ENCODE data around the gene ENHO.
A peak's percentile ranks its signal among the peaks of the same experiment; 100 is the strongest.

The ENHO gene

DNA sequence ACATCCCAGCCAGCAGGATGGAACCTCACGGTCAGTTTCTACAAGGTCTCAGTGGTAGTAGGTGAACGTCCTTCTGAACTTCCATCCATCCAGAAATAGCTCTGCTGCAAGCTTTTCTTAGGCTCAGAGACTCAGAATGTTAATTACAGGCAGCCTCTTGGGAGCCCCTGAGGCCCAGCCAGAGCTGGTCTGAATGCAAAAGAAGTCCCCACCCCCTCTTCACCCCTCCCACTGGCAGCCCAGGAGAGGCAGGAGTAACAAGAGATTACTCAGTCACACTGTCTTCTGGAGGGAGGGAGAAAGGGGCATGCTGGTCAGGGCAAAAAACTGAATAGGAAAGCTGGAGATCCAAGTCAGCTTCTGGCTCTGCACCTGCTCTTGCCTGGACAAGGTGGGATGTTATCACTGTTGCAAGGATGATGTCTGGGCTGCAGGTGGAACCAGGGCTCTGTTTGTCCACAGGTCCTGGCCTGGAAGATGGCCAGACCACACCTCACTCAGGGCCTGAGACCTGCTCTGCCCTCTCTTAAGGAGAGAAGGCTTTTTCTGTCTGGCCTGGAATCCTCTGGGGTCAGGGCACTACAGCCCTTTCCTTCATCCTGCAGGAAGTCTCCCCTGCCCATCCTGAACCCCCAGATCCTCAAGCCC lies 9.1 kb downstream of the ENHO start:
- DNase-seq = no peak

DNA sequence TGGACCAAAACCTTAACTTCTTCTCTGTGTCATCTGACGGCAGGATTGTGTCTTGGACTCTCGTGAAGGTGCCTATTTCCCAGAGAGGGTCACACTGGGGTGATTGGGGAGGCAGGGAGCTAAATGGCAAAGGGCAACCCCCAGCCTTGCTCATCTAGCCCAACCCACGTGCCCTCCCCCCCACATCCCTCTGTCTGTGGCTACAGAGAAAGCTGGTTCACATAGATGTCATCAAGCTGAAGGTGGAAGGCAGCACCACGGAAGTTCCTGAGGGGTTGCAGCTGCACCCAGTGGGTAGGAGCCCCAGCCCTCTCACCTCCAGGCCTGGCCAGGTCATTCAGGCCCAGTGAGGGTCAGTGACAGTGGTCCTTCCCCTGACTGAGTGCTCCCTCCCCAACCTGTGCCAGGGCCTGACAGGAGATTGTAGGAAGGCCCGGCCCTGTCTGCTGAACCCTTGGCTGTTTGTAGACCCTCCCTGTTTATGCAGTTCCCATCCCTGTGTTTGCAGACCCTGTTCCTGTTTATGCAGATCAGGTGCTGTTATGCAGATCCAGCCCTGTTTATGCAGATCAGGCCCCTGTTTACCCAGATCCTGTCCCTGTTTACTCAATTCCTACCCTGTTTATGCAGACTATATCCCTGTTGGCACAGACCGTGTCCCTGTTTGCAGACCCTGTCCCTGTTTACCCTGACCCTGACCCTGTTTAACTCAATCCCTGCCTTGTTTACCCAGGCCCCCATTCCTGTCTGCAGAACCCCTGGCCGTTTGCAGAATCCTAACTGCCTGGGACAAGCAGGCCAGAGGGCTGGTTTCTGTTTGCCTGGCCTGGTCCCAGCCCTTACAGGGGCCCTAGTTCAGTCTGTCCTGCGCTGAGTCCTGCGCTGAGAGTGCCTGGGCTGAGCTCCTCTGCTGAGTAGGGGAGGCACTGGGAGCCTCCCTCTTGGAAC lies 10.4 kb downstream of the ENHO start:
- in situ Hi-C loops (cut with HindIII; ENCODE audit: low pct_ligation_motif_present, low pct_unique_long_range_greater_than_20kb, low sequenced_read_pairs) = no loop called here
- no peak for DNase-seq

More for the DNA sequence above, 9.1 kb downstream of the ENHO start:
- in situ Hi-C loops (cut with HindIII; ENCODE audit: low pct_ligation_motif_present, low pct_unique_long_range_greater_than_20kb, low sequenced_read_pairs) = no loop called here

DNA sequence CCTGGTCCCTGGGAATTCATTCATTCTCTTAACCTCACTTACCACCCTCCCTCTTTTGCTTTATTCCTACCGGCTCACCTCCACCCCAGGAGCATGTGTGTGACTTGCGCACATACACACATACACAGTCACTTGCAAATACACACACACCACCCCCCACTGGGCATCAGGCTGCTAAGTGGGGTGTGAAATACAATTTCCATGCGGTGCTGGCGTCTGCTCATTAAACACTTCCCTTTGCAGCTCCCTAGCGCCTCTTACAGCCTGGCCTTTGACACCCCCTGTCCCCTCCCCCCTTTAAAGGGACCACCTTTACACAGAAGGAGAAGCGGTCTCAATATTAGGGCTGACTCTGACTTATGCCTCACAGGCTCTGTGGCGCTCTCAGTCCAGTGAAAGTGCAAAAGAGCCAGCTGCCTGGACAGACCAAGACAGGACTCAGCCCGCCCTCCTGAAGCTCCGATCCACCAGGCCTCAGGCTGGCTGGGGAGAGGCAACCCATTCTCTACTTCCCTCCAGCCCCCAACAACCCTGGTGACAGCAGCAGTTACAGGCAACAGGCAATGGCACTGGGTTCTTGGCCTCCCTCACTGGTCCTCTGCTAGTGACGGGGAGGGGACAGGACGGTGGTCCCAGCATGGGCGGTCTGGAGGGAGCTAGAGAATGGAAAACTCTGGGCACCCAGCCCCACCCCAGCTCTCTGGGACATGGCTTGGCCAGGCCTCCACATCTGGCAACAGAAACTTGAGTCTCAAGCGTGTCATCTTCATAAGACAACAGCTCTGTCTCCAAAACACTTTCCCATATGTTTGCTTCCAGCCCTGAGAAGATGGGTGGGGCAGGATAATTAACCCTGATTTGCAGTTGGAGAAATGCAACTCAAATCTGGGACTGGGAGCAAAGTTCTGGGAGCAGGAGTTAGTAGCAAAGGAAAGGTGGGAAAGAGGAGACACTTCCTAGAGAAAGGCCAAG lies 12.0 kb downstream of the ENHO start:
- DNase-seq = no peak
- in situ Hi-C loops (cut with HindIII; ENCODE audit: low pct_ligation_motif_present, low pct_unique_long_range_greater_than_20kb, low sequenced_read_pairs) = no loop called here

DNA sequence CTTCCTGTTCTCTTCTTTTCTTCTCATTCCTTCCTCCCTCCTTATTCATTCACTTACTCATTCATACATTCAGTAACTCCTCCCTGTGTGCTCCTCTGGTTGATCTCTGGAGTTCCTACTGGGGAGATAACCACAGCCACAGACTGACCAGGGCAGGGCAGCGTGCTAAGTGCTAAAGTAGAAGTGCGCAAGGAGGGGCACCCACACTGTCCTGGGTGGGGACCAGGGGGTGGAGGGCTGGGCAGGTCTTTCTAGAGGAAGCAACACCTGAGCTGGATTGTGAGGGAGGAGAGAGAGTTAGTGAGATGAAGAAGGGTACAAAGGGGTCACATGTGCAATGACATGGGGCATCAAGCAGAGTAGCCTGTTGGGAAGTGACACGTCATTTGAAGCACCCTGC lies 13.8 kb downstream of the ENHO start:
- DNase-seq = no peak
- in situ Hi-C loops (cut with HindIII; ENCODE audit: low pct_ligation_motif_present, low pct_unique_long_range_greater_than_20kb, low sequenced_read_pairs) = no loop called here

DNA sequence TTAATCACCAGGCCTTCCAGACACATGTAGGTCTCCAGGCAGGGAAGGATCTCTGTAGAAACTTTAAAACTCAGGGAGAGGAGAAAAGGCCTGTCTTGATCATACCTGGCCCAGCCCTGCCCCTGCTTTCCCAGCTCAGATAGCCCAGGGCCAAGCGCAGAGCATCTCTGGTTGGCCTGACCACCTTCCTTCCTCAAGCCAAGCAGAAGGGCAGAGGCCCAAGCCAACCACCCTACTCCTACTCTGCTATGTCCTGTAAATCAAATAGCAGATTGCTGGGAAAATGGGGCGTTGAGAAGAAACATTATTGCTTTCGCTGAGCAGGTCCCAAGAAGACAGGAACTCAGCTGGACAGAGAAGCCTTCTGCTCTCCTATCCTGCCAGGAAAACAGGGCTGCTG lies 14.3 kb downstream of the ENHO start:
- in situ Hi-C loops (cut with HindIII; ENCODE audit: low pct_ligation_motif_present, low pct_unique_long_range_greater_than_20kb, low sequenced_read_pairs) = no loop called here

DNA sequence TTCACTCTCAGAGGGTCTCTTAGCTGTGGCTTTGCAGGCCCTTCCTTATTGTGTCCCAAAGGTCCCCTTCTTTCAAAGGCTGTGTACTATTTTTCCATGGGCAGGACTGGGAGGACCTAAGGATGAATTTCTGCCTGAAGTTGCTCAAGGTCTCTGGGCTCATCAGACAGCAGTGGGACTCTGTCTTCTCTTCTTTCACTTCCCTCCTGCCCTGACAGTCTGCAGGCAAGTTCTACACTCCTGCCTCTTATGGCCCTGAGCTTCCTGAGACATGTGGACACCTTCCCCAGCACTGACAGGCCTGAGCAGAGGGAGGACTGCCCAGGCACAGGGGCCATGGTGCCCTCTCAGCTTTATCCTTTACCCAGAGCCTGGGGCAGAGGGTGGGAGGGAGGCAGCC lies 14.8 kb downstream of the ENHO start:
- in situ Hi-C loops (cut with HindIII; ENCODE audit: low pct_ligation_motif_present, low pct_unique_long_range_greater_than_20kb, low sequenced_read_pairs) = no loop called here
- no peak for DNase-seq

More for the DNA sequence above, 14.3 kb downstream of the ENHO start:
- DNase-seq = no peak

DNA sequence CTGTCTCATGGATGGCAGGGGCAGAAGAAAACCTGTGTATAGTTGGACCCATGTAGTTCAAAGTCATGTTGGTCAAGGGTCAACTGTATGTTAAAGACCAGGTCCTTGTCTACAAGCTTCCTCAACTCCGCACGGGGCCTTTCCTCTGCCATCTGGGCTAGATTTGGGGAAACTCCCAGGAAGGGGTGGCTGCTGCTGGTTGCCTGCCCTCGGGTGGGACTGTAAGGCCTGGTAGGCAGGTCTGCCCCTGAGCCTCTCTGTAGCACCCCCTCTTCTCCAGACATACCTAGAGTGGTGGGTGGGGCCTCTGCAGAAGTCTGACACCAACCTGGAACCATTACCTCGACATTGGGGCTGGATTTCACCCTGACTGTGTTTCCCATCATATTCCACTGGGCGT lies 15.2 kb downstream of the ENHO start:
- DNase-seq = no peak
- in situ Hi-C loops (cut with HindIII; ENCODE audit: low pct_ligation_motif_present, low pct_unique_long_range_greater_than_20kb, low sequenced_read_pairs) = no loop called here

DNA sequence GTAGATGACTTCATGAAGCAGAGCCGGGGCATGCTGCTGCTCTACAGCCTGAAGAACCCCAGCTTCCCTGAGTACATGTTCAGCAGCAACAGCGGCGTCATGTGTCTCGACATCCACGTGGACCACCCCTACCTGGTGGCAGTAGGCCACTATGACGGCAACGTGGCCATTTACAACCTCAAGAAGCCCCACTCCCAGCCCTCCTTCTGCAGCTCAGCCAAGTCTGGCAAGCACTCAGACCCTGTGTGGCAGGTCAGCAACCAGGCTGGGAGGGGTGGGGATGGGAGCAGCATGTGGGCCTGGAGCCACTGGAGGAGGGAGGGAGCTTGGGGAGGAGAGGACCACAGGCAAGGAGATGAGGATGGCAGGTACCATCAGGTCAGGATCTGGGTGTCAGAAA lies 16.2 kb downstream of the ENHO start:
- in situ Hi-C loops (cut with HindIII; ENCODE audit: low pct_ligation_motif_present, low pct_unique_long_range_greater_than_20kb, low sequenced_read_pairs) = no loop called here
- DNase-seq = no peak

DNA sequence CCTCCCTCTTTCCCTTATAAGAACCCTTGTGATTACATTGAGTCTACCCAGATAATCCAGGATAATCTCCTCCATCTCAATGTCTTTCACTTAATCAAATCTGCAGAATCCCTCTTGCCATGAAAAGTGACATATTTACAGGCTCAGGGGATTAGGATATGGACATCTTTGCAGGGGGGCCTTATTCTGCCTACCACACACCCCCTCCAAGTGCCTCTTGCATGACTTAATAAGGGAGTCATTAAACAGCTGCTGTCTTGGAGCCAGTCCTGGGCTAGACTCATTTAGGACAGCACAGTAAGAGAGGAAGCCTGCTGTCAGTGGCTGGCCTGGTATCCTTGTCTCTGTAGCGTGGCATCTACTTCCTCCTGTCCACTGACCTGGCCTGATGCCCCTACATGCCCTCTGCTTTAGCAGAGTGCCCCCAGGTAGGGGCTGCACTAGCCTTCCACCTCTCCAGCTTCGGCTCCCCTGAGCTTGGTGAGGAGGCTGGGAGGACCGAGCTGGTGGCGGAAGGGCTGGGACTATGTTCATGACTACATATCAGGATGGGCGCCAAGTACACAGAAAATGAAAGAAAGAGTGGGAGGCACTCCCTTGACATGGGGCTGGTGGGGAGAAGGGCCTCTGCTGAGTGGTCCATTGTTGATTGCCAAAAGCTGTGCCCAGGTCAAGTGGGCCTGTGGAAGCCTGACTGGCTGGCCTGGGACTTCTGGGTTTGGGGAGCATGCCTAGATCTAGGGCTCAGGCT lies 17.2 kb downstream of the ENHO start:
- in situ Hi-C loops (cut with HindIII; ENCODE audit: low pct_ligation_motif_present, low pct_unique_long_range_greater_than_20kb, low sequenced_read_pairs) = no loop called here
- DNase-seq = no peak

DNA sequence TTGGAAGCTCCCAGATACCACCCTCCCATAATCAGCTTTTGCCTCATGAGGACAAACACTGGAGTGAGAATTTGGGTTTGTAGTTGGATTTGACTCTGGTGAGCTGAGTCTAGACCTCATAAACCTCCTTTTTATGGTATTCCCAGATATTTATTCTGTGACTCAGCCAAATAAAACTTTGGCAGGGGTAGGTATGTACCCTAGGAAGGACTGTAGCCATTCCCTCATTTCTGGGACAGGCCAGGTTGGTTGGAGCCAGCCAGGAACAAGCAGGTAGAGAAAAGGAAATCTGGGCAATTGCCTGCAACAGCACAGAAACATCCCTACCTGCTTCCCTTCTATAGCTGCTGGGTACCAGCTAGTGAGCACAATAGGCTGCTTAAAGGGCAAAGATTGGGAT lies 19.4 kb downstream of the ENHO start:
- DNase-seq = no peak

DNA sequence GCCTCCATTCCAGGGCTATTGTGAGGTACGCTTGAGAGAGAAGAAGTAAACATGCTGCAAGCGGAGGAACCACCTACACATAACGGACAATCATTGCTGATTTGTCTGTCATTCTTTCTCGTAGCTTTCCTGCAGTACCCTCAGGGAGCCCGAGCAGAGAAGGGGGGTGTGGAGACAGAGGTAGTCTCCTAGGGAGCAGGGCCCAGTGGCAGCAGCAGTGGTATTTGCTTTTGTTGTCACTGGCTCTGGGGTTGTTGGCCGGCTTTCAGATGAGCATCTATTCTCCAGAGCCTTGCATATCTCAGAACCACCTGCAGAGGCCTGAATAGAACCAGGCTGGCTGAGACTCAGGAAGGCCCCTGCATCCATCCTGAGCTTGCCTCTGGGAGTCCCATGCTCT lies 19.9 kb downstream of the ENHO start:
- in situ Hi-C loops (cut with HindIII; ENCODE audit: low pct_ligation_motif_present, low pct_unique_long_range_greater_than_20kb, low sequenced_read_pairs) = no loop called here

More for the DNA sequence above, 19.4 kb downstream of the ENHO start:
- in situ Hi-C loops (cut with HindIII; ENCODE audit: low pct_ligation_motif_present, low pct_unique_long_range_greater_than_20kb, low sequenced_read_pairs) = no loop called here

DNA sequence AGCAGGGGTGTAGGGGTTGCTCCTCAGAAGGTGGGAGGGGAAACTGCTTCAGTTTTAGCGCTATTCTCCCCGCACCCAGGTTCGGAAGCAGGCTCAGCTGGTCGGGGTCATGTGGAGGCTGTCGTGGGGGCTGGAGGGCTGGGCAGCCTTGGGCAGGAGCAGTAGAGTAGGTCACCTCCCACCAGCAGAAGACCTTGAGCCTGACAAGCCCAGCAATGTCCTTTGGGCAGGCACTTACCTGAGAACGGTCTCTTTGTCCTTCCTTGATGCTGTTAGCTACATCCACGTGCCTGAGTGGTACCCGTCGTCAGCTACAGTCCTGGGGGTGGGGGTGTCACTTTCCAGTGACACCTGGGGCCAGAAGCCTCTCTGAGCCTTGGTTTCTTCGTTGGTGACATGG lies 20.3 kb downstream of the ENHO start:
- no peak for DNase-seq
- in situ Hi-C loops (cut with HindIII; ENCODE audit: low pct_ligation_motif_present, low pct_unique_long_range_greater_than_20kb, low sequenced_read_pairs) = no loop called here

More for the DNA sequence above, 19.9 kb downstream of the ENHO start:
- DNase-seq = no peak

DNA sequence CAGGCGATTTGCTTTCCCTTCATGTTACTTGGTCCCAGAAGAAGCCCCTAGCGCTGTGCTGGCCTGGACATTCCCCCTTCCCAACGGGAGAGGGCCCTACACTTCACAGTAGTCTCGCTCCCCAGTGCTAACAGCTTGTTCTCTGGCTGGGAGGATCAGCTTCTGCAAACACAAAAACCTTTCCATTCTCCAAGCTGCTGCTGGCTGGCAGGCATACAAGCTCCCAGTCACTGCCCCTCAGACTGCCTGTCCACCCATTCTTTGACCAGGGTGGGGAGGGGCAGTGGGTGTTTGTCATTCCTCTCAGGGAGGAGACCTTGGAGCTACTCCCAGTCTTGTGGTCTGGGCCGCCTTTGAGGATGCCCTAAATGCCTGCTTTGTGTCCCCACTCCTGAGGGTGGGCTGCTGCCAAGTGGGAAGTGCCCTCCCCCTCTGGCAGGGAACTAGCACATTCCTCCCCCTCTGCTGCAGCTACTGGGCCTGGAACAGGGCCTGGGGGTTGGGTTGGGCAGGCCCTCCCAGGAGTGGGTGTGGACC lies 20.8 kb downstream of the ENHO start:
- no peak for DNase-seq
- in situ Hi-C loops (cut with HindIII; ENCODE audit: low pct_ligation_motif_present, low pct_unique_long_range_greater_than_20kb, low sequenced_read_pairs) = no loop called here

DNA sequence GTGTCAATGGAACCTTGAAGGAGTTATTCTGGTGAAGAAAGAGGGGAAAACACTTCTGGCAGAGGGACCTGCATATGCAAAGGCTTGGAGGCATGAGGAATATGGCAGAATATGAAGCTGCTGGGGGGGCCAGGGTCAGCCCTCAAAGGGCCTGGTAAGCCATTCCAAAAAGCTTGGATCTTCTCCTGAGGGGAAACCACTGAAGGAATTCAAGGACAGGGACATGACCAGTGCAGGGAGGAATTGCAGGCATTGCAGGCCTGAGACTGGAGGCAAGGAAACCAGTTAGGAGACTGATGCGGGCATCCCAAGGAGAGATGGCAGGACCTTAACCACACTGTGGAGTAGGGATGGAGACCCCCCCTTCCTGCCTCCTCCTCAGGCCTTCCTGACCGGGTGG lies 21.4 kb downstream of the ENHO start:
- DNase-seq = no peak
- in situ Hi-C loops (cut with HindIII; ENCODE audit: low pct_ligation_motif_present, low pct_unique_long_range_greater_than_20kb, low sequenced_read_pairs) = no loop called here

DNA sequence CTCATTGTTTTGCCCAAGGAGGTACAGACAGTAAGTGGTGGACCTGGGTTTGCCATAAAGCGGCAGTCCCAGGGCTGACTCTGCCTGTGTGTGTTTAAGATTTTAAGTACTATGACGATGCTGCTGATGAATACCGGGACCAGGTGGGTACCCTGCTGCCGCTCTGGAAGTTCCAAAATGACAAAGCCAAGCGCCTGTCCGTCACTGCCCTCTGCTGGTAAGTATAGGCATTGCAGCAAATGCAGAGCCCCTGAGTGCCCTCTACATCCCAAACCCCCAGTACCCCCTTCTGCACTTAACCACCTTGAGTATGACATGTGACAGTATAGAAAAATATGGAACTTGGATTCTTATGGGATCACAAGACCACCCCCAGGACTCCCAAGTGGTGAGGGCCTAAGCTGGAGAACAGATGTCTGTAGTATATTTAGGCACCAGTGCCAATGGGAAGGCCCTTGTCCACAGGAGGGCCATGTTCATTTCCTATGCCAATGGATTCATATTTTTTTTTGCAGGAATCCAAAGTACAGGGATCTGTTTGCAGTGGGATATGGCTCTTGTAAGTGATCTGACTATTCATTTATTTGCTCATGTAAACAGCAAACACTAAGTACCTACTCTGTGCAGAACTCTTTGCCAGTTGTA lies 22.0 kb downstream of the ENHO start:
- in situ Hi-C loops (cut with HindIII; ENCODE audit: low pct_ligation_motif_present, low pct_unique_long_range_greater_than_20kb, low sequenced_read_pairs) = no loop called here
- DNase-seq = peak; percentile 42

DNA sequence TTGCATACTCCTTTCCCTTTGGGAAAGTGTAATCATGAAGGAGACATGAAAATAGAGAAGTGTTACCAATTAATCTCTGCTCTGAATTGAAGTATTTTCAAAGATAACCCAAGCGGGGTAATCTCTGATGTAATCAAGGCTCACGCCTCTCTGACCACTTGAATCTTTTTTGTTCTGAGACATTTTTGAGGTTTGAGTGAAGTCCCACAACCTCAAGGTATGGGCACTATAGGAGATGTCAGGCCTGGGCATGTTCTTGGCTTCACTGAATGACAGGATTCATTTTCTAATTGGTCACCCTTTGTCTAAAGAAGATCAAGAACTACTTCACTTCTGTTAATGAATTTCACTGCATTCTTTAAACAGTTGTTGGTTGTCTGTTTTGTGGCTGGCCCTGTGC lies 23.7 kb downstream of the ENHO start:
- no peak for DNase-seq
- in situ Hi-C loops (cut with HindIII; ENCODE audit: low pct_ligation_motif_present, low pct_unique_long_range_greater_than_20kb, low sequenced_read_pairs) = no loop called here

DNA sequence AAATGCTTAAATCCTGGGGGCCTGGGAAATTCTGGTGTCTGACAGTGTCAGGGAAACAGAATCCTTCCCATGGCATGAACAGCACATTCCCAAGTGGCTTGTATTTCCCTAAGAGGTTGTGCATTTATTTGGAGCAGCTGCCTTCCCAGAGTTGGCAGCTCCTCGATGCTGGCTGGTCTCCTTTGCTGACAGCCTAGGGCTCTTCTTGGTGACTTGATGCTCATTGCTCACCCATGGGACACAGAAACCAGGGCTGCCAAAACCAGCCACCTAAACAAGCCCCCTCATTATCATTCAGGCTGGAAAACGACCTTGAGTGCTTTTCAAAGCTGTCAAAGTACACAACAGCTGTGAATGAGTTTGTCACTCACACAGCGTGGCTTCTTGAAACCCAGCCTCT lies 24.2 kb downstream of the ENHO start:
- no peak for DNase-seq
- in situ Hi-C loops (cut with HindIII; ENCODE audit: low pct_ligation_motif_present, low pct_unique_long_range_greater_than_20kb, low sequenced_read_pairs) = no loop called here

Data from ACHN (cell line).